ENCODE data around the gene MYO15A.

Gene MYO15A

DNA sequence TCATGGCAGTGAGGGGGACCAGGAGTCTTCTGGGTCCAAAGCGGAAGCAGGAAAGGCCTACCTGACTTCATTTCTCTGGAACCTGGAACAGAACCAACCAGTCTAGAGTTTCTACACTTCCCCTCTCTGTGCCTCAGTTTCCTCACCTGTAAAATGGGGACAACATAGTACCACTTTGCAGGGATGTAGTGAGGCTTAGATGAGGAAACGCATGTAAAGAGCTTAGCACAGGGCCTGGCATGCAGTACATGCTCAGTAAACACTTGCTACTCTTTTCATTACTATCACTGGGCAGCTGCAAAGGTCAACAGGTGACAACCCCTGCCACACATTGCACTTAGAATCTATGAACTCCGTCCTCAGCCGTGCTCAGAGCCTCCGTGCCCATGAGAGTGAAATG, 24.2 kb downstream of the MYO15A start:
- Histone ChIP-seq H3K4me1 (no peaks in the 10 kb centered on the region), H3K9me3 (ENCODE audit: control insufficient read depth, low read length) (no peaks in the 10 kb centered on the region), H3K27ac (no peak overlapping the region), H3K4me2 (ENCODE audit: low read length) (no peak overlapping the region), H3K9ac (no peak overlapping the region), H3K27me3 (ENCODE audit: control insufficient read depth, insufficient read depth, low read length) (no peaks in the 10 kb centered on the region), H2AFZ (no peak overlapping the region), H3K79me2 (no peaks in the 10 kb centered on the region), H3K4me3 (ENCODE audit: low read depth, low read length) (no peak overlapping the region), H3K36me3 (ENCODE audit: control insufficient read depth, insufficient read depth, low read length) (no peaks in the 10 kb centered on the region)
- TF ChIP-seq, protein P1, sequence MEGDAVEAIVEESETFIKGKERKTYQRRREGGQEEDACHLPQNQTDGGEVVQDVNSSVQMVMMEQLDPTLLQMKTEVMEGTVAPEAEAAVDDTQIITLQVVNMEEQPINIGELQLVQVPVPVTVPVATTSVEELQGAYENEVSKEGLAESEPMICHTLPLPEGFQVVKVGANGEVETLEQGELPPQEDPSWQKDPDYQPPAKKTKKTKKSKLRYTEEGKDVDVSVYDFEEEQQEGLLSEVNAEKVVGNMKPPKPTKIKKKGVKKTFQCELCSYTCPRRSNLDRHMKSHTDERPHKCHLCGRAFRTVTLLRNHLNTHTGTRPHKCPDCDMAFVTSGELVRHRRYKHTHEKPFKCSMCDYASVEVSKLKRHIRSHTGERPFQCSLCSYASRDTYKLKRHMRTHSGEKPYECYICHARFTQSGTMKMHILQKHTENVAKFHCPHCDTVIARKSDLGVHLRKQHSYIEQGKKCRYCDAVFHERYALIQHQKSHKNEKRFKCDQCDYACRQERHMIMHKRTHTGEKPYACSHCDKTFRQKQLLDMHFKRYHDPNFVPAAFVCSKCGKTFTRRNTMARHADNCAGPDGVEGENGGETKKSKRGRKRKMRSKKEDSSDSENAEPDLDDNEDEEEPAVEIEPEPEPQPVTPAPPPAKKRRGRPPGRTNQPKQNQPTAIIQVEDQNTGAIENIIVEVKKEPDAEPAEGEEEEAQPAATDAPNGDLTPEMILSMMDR (IDR thresholded peaks at IDR 0.05) = no peak

DNA sequence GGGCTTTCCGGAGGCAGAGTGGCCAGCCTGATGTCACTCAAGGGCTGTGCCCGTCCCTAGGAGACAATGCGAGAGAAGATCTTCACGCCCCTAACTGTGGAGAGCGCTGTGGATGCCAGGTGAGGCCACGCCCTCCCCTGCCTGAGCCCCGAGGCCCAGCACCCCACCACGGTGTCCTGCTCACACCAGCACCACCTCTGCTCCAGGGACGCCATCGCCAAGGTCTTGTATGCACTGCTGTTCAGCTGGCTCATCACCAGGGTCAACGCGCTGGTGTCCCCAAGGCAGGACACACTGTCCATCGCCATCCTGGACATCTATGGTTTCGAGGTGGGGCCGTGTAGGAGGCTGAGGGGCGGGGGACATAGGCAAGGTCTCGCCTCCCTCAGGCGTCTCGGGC, 27.8 kb downstream of the MYO15A start:
- Histone ChIP-seq H3K9ac (no peak overlapping the region), H3K27me3 (ENCODE audit: control insufficient read depth, insufficient read depth, low read length) (no peaks in the 10 kb centered on the region), H3K9me3 (ENCODE audit: control insufficient read depth, low read length) (no peaks in the 10 kb centered on the region), H3K4me1 (no peaks in the 10 kb centered on the region), H3K4me3 (ENCODE audit: low read depth, low read length) (no peak overlapping the region), H2AFZ (no peak overlapping the region), H3K36me3 (ENCODE audit: control insufficient read depth, insufficient read depth, low read length) (no peaks in the 10 kb centered on the region), H3K4me2 (ENCODE audit: low read length) (no peak overlapping the region), H3K79me2 (no peaks in the 10 kb centered on the region), H3K27ac (no peak overlapping the region)
- TF ChIP-seq, protein P1 (IDR thresholded peaks at IDR 0.05) = no peak

DNA sequence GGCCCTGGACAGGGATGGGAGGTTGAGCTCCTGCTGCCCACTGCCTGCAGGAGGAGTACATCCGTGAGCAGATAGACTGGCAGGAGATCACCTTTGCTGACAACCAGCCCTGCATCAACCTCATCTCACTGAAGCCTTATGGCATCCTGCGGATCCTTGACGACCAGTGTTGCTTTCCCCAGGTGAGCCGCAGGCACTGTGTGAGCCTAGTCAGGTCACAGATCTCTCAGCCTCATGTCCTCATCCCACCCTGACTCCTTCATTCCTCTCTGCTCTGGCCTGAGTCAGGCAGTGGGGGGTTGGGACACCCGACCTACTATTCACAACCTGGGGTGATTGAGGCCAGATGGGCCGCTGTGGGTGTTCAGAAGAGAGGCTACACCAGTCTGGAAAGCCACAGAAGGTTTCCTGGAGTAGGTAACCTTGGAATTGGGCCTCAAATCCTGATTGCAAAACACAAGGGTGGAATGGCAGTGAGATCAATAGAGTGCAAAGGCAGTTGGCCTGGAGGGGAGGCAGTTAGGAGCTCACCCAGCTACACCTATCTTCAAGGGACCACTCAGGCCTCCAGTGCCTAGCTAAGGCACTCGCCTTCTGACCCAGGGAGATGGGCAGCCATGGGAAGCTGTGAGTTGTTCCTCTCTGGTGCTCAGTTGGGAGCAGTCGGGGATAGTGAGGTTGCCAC, 29.7 kb downstream of the MYO15A start:
- Histone ChIP-seq H3K9ac (no peak overlapping the region), H3K4me2 (ENCODE audit: low read length) (no peak overlapping the region), H3K79me2 (no peaks in the 10 kb centered on the region), H2AFZ (no peak overlapping the region), H3K4me1 (no peaks in the 10 kb centered on the region), H3K4me3 (ENCODE audit: low read depth, low read length) (no peak overlapping the region), H3K9me3 (ENCODE audit: control insufficient read depth, low read length) (no peaks in the 10 kb centered on the region), H3K36me3 (ENCODE audit: control insufficient read depth, insufficient read depth, low read length) (no peaks in the 10 kb centered on the region), H3K27me3 (ENCODE audit: control insufficient read depth, insufficient read depth, low read length) (no peaks in the 10 kb centered on the region), H3K27ac (no peak overlapping the region)
- TF ChIP-seq, protein P1 (IDR thresholded peaks at IDR 0.05) = no peak

DNA sequence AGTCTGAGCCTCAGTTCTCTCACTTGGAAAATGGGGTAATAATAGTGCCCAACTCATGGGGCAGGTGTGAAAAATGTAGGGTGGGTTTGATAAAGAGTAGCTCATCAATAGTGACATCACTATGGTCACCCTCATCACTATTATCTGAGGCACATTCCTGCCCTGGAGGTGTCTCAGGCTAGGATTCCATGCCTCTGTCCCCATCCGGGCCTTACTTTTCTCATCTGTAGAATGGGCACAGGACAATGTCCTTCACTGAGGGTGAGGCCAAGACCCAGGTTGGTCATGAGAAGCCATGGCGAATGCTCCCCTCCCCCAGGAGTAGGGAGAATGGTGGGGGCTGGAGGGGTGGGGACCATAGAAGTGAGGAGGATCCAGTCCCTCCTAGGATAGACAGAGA, 30.5 kb downstream of the MYO15A start:
- Histone ChIP-seq H3K27me3 (ENCODE audit: control insufficient read depth, insufficient read depth, low read length) (no peaks in the 10 kb centered on the region), H3K4me1 (no peaks in the 10 kb centered on the region), H3K36me3 (ENCODE audit: control insufficient read depth, insufficient read depth, low read length) (no peaks in the 10 kb centered on the region), H2AFZ (no peak overlapping the region), H3K4me2 (ENCODE audit: low read length) (no peak overlapping the region), H3K9me3 (ENCODE audit: control insufficient read depth, low read length) (no peaks in the 10 kb centered on the region), H3K79me2 (no peaks in the 10 kb centered on the region), H3K9ac (no peak overlapping the region), H3K27ac (no peak overlapping the region), H3K4me3 (ENCODE audit: low read depth, low read length) (no peak overlapping the region)
- TF ChIP-seq, protein P1 (IDR thresholded peaks at IDR 0.05) = no peak

DNA sequence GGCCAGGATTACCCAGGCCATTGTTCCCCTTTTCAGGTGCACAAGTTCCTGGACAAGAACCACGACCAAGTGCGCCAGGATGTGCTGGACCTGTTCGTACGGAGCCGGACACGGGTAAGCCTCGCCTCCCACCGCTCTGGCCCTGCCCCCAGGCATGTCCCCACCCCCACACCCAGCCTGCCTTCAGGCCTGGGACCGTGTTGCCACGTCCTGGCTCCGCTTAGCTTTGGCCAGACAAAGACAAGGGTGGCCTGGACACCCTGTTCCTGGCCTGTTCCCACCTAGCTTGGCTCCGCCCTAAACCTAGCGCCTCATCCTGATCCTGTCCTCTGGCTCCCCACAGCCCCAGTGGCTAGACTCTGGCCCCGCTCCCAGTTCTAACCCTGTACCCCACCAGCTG, 30.9 kb downstream of the MYO15A start:
- no peaks in the 10 kb centered on the region for H3K9me3 ChIP-seq (ENCODE audit: control insufficient read depth, low read length)
- TF ChIP-seq, protein P1 (IDR thresholded peaks at IDR 0.05) = no peak
- H3K27me3 ChIP-seq (ENCODE audit: control insufficient read depth, insufficient read depth, low read length) = no peaks in the 10 kb centered on the region
- no peak overlapping the region for H2AFZ ChIP-seq
- no peak overlapping the region for H3K9ac ChIP-seq
- no peaks in the 10 kb centered on the region for H3K79me2 ChIP-seq
- H3K36me3 ChIP-seq (ENCODE audit: control insufficient read depth, insufficient read depth, low read length) = no peaks in the 10 kb centered on the region
- no peak overlapping the region for H3K4me3 ChIP-seq (ENCODE audit: low read depth, low read length)
- H3K4me2 ChIP-seq (ENCODE audit: low read length) = no peak overlapping the region
- H3K27ac ChIP-seq = no peak overlapping the region
- no peaks in the 10 kb centered on the region for H3K4me1 ChIP-seq
